ENCODE measurements around the gene SDF2L1. TPM values are rescaled to one million over a fixed set of nuclear protein-coding genes. Genes with fewer than 3 reads are reported as not detected.

Gene SDF2L1
- total and polyA plus RNA-seq, 9 of the 15 experiments (the other 6 are each of a cell fraction or from before 2014, with no cell fraction given): 15.1 to 989 (median 124) TPM

DNA sequence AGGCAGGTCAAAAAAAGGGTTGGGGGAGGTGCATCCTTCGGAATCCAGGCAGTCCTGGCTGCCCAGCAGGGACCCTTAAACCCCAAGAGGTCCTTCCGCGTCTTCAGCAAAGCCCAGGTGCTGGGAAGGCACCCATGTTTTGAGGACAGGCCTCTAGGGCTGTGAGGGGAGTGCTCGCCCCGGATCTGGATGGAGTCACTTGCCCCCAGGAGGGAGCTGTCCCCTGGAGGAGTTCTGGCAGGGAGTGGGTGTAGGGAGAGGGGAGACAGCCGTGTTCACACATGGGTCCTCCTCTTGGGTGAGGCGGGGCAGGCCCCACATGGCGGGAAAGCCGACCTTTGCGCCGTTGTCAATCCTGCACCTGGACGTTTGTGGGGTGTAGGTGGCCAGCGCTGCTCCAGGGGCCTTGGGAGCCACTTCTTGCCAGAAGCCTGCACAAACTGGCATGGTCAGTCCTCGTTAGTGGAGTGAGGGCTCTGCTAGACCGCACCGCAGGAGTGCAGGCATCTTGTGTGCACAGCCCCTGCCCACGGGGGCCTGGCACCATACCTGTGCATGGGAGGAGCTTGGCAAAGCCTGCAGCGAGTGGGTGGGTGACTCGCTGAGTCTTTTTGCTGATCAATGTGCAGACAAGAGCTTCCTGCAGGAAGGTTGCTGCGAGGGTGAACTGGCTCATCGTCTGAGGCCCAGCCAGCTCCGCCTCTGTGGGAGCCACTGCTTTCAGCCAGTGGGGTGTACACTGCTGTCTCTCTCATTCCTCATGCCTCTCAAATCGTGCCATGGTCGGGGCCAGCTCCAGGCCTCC is 39.7 kb downstream of the SDF2L1 start (continued):
- 0 out of 2 replicates have a peak, but pooled peaks have one; percentile 17 for TF ChIP-seq NFIC (IDR thresholded peaks at IDR 0.05)

DNA sequence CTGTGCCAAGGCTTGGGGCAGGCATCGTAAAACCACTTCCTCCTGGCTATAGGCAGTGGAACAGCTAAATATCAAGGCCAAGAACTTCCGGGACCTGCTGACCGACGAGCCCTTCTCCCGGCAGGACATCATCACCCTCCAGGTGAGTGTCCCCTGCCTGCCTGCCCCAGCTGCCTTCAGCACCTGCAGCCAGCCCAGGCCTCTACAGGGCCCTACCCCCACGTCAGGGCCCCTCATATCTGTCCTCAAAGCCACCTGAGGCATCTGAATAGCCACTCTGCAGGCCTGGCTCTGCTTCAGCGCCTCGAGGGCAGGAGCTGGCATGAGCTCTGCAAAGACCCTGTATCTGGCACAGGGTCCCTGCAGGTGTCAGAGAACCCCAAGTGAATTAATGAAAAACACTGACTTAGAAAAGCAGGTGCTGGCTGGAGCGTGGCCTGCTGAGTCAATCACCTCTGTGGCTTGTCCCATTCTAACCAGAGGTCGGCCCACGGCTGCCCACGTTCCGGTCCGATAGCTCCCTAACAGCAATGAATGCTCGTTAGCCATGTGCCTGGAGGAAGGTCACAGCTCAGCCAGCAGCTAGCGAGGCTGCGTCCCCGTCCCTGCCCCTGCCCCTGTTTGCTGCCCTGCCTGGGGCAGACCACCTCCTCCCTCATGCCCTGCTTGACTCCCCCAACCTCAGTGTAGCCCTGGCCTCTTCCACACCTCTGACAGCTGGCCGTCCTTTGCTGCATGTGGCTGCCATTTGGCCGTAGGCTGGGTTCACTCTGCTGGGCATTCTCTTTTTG is 40.5 kb downstream of the SDF2L1 start:
- H3K9me1 ChIP-seq (ENCODE audit: control insufficient read depth, insufficient read depth, low read length): peaks cover 11% of the 10 kb centered on the region
- H3K79me2 ChIP-seq (ENCODE audit: control insufficient read depth, insufficient read depth, low read length): no peaks in the 10 kb centered on the region
- no TSS peak for BruUV-seq (replicated peaks)
- H3K4me2 ChIP-seq (ENCODE audit: insufficient read depth, low read length): no peak overlapping the region
- no peak overlapping the region for H3K27ac ChIP-seq (ENCODE audit: extremely low read depth, low read depth, low read length)
- no peak overlapping the region for H2AFZ ChIP-seq (ENCODE audit: low read depth, low read length)
- no peaks in the 10 kb centered on the region for H3K27me3 ChIP-seq (ENCODE audit: control insufficient read depth in 2 of 2, insufficient read depth in 2 of 2, low read length in 2 of 2)
- ChIA-PET CTCF (ENCODE audit: low intra/inter-chr PET ratio) (interaction anchor here (0.5 kb wide), 1 partner anchor 9 kb away, joined by 4 read pairs; no protein-coding TSS in a partner anchor), POLR2A (interaction anchor here (0.6 to 6.7 kb wide), 12 partner anchors 8 to 107 kb away, joined by 3 to 52 read pairs (median 3); partner anchors contain the start of gene PPIL2)
- H4K20me1 ChIP-seq (replicated peaks; ENCODE audit: control insufficient read depth, insufficient read depth, low read length): peaks cover 23% of the 10 kb centered on the region
- H3K36me3 ChIP-seq (ENCODE audit: control insufficient read depth, insufficient read depth, low read length): peaks cover 80% of the 10 kb centered on the region; the same call in 2 of the 3 replicates
- H3K4me3 ChIP-seq: no peak overlapping the region
- intact Hi-C loops (cut with micrococcal nuclease): no loop called here
- H3K9ac ChIP-seq (ENCODE audit: insufficient read depth in 1 of 2, low read depth in 2 of 2, low read length in 2 of 2): peak overlapping the region in 1 of 2 experiments; percentile 37; a peak in 2 of 4 replicates
- H3K9me3 ChIP-seq (replicated peaks; ENCODE audit: control insufficient read depth, insufficient read depth, low read depth, low read length): no peaks in the 10 kb centered on the region
- 95% methylated on average over 20 of the region's 20 CpGs for WGBS (ENCODE audit: insufficient coverage, low coverage, missing lambda C conversion rate)
- no peak for ATAC-seq
- FAIRE-seq: no peak
- H3K4me1 ChIP-seq (replicated peaks in 1 of 2; ENCODE audit: control insufficient read depth in 2 of 2, insufficient read depth in 2 of 2, low read length in 2 of 2): peaks cover 5 to 45% of the 10 kb centered on the region in 2 experiments; a peak in 3 of 5 replicates
- in situ Hi-C loops (cut with MboI): no loop called here
- peak in 1 of 4 experiments; percentile 52 for DNase-seq (ENCODE audit: extremely low read depth in 1 of 4, low spot score in 3 of 4)
- TF ChIP-seq SAP30 (IDR thresholded peaks at IDR 0.05; ENCODE audit: borderline replicate concordance, insufficient read depth, low read depth, low read length, poor library complexity, severe bottlenecking) (peak; percentile 24), SOX6 (IDR thresholded peaks at IDR 0.05) (no peak), TEAD4 (IDR thresholded peaks at IDR 0.05; ENCODE audit: low read length) (no peak), TEAD4 (CRISPR knock-in tag; IDR thresholded peaks at IDR 0.05; ENCODE audit: borderline replicate concordance) (0 out of 2 replicates have a peak, but pooled peaks have one; percentile 80), ZNF134 (CRISPR knock-in tag; conservative IDR thresholded peaks at IDR 0.05) (no peak), BMI1 (IDR thresholded peaks at IDR 0.05; ENCODE audit: low read length) (no peak), ZNF41 (CRISPR knock-in tag; conservative IDR thresholded peaks at IDR 0.05) (no peak), RAD21 (CRISPR knock-in tag; conservative IDR thresholded peaks at IDR 0.05 in 1 of 2, IDR thresholded peaks at IDR 0.05 in 1 of 2) (no peak)
- TF ChIP-seq, protein P1, sequence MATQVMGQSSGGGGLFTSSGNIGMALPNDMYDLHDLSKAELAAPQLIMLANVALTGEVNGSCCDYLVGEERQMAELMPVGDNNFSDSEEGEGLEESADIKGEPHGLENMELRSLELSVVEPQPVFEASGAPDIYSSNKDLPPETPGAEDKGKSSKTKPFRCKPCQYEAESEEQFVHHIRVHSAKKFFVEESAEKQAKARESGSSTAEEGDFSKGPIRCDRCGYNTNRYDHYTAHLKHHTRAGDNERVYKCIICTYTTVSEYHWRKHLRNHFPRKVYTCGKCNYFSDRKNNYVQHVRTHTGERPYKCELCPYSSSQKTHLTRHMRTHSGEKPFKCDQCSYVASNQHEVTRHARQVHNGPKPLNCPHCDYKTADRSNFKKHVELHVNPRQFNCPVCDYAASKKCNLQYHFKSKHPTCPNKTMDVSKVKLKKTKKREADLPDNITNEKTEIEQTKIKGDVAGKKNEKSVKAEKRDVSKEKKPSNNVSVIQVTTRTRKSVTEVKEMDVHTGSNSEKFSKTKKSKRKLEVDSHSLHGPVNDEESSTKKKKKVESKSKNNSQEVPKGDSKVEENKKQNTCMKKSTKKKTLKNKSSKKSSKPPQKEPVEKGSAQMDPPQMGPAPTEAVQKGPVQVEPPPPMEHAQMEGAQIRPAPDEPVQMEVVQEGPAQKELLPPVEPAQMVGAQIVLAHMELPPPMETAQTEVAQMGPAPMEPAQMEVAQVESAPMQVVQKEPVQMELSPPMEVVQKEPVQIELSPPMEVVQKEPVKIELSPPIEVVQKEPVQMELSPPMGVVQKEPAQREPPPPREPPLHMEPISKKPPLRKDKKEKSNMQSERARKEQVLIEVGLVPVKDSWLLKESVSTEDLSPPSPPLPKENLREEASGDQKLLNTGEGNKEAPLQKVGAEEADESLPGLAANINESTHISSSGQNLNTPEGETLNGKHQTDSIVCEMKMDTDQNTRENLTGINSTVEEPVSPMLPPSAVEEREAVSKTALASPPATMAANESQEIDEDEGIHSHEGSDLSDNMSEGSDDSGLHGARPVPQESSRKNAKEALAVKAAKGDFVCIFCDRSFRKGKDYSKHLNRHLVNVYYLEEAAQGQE (IDR thresholded peaks at IDR 0.05; ENCODE audit: borderline replicate concordance): no peak
- TF ChIP-seq, protein P1 (CRISPR knock-in tag; IDR thresholded peaks at IDR 0.05; ENCODE audit: low read depth): no peak
